Measurements from ENCODE around the gene KIFC3. TPM values are rescaled to one million over a fixed set of nuclear protein-coding genes. Genes with fewer than 3 reads are reported as not detected.

The KIFC3 gene
- total and polyA plus RNA-seq, 2 of the 13 experiments (the other 11 are each of a cell fraction or from before 2014, with no cell fraction given): 42.1 to 45.3 TPM

DNA sequence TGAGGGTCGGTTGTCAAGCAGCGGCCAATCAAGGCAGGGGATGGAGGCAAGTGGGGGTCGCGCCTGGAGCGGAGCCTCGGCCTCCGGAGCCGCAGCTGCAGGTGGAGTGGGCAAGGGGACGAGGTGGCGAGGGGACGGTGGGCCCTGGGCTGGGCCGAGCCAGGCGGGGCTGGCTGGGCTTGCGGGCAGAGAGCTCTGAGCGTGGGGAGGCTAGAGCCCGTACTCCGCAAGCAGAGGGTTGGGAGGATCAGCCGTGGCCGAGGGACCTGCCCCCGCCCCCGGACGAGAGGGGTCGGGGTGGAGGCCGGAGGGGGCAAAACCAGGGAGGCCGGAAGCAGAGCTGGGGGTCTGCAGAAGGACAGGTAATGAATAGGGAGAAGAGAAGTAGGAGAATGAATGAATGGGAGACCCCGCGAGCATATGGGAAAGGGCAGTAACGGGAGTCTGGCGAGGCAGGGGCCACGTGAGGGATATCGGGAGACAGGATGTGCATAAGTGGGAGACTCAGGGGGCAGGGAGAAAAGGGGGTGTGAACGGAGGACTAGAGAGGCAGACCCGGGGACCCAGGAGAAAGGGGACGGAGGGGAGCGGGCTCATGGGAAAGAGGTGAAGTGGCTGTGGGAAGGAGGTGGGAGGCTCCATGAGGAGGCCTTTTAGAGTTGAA, 66.4 kb downstream of the KIFC3 start, which contains the start of gene KATNB1 (continued):
- TF ChIP-seq, protein P1, sequence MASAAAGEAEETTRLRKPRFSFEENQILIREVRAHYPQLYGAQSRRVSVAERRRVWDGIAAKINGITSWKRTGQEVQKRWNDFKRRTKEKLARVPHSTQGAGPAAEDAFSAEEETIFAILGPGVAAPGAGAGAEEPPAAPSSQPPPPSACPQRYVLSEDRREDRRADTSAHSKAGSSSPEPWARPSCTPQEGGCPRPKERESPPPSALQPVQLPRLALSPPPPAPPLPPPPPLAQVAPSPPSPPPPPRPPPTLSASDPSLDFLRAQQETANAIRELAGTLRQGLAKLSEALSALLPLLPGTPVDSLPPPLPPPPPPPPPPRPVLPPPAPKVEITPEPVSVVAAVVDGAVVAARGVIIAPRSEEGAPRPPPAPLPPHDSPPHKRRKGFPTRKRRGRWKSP (CRISPR knock-in tag; IDR thresholded peaks at IDR 0.05): no peak; the same call in 1 of the 2 replicates
- TF ChIP-seq, protein P2, sequence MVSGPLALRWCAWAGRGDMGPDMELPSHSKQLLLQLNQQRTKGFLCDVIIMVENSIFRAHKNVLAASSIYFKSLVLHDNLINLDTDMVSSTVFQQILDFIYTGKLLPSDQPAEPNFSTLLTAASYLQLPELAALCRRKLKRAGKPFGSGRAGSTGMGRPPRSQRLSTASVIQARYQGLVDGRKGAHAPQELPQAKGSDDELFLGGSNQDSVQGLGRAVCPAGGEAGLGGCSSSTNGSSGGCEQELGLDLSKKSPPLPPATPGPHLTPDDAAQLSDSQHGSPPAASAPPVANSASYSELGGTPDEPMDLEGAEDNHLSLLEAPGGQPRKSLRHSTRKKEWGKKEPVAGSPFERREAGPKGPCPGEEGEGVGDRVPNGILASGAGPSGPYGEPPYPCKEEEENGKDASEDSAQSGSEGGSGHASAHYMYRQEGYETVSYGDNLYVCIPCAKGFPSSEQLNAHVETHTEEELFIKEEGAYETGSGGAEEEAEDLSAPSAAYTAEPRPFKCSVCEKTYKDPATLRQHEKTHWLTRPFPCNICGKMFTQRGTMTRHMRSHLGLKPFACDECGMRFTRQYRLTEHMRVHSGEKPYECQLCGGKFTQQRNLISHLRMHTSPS (CRISPR knock-in tag; IDR thresholded peaks at IDR 0.05; ENCODE audit: low read depth): no peak
- TF ChIP-seq BRD4 (CRISPR knock-in tag; IDR thresholded peaks at IDR 0.05): no peak
- TF ChIP-seq POLR2G (IDR thresholded peaks at IDR 0.05; ENCODE audit: low read depth, low read length): no peak
- TF ChIP-seq, protein P3, sequence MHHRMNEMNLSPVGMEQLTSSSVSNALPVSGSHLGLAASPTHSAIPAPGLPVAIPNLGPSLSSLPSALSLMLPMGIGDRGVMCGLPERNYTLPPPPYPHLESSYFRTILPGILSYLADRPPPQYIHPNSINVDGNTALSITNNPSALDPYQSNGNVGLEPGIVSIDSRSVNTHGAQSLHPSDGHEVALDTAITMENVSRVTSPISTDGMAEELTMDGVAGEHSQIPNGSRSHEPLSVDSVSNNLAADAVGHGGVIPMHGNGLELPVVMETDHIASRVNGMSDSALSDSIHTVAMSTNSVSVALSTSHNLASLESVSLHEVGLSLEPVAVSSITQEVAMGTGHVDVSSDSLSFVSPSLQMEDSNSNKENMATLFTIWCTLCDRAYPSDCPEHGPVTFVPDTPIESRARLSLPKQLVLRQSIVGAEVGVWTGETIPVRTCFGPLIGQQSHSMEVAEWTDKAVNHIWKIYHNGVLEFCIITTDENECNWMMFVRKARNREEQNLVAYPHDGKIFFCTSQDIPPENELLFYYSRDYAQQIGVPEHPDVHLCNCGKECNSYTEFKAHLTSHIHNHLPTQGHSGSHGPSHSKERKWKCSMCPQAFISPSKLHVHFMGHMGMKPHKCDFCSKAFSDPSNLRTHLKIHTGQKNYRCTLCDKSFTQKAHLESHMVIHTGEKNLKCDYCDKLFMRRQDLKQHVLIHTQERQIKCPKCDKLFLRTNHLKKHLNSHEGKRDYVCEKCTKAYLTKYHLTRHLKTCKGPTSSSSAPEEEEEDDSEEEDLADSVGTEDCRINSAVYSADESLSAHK (CRISPR knock-in tag; IDR thresholded peaks at IDR 0.05; ENCODE audit: borderline replicate concordance): no peak
- TF ChIP-seq, protein P4, sequence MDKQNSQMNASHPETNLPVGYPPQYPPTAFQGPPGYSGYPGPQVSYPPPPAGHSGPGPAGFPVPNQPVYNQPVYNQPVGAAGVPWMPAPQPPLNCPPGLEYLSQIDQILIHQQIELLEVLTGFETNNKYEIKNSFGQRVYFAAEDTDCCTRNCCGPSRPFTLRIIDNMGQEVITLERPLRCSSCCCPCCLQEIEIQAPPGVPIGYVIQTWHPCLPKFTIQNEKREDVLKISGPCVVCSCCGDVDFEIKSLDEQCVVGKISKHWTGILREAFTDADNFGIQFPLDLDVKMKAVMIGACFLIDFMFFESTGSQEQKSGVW (CRISPR knock-in tag; IDR thresholded peaks at IDR 0.05; ENCODE audit: borderline replicate concordance): no peak
- peak; percentile 18; the same call in 1 of the 2 replicates for TF ChIP-seq MED13 (CRISPR knock-in tag; IDR thresholded peaks at IDR 0.05)
- TF ChIP-seq, protein P5, sequence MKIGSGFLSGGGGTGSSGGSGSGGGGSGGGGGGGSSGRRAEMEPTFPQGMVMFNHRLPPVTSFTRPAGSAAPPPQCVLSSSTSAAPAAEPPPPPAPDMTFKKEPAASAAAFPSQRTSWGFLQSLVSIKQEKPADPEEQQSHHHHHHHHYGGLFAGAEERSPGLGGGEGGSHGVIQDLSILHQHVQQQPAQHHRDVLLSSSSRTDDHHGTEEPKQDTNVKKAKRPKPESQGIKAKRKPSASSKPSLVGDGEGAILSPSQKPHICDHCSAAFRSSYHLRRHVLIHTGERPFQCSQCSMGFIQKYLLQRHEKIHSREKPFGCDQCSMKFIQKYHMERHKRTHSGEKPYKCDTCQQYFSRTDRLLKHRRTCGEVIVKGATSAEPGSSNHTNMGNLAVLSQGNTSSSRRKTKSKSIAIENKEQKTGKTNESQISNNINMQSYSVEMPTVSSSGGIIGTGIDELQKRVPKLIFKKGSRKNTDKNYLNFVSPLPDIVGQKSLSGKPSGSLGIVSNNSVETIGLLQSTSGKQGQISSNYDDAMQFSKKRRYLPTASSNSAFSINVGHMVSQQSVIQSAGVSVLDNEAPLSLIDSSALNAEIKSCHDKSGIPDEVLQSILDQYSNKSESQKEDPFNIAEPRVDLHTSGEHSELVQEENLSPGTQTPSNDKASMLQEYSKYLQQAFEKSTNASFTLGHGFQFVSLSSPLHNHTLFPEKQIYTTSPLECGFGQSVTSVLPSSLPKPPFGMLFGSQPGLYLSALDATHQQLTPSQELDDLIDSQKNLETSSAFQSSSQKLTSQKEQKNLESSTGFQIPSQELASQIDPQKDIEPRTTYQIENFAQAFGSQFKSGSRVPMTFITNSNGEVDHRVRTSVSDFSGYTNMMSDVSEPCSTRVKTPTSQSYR (CRISPR knock-in tag; IDR thresholded peaks at IDR 0.05; ENCODE audit: borderline replicate concordance): peak; percentile 83
- TF ChIP-seq HES4 (CRISPR knock-in tag; IDR thresholded peaks at IDR 0.05; ENCODE audit: borderline replicate concordance): 0 out of 2 replicates have a peak, but pooled peaks have one; percentile 47
- TF ChIP-seq PITX1 (CRISPR knock-in tag; IDR thresholded peaks at IDR 0.05): no peak
- TF ChIP-seq, protein P6, sequence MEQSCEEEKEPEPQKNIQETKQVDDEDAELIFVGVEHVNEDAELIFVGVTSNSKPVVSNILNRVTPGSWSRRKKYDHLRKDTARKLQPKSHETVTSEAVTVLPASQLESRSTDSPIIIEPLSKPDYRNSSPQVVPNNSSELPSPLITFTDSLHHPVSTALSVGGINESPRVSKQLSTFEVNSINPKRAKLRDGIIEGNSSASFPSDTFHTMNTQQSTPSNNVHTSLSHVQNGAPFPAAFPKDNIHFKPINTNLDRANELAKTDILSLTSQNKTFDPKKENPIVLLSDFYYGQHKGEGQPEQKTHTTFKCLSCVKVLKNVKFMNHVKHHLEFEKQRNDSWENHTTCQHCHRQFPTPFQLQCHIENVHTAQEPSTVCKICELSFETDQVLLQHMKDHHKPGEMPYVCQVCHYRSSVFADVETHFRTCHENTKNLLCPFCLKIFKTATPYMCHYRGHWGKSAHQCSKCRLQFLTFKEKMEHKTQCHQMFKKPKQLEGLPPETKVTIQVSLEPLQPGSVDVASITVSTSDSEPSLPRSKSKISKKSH (CRISPR knock-in tag; IDR thresholded peaks at IDR 0.05; ENCODE audit: borderline replicate concordance): 0 out of 2 replicates have a peak, but pooled peaks have one; percentile 15
- TF ChIP-seq, protein P7, sequence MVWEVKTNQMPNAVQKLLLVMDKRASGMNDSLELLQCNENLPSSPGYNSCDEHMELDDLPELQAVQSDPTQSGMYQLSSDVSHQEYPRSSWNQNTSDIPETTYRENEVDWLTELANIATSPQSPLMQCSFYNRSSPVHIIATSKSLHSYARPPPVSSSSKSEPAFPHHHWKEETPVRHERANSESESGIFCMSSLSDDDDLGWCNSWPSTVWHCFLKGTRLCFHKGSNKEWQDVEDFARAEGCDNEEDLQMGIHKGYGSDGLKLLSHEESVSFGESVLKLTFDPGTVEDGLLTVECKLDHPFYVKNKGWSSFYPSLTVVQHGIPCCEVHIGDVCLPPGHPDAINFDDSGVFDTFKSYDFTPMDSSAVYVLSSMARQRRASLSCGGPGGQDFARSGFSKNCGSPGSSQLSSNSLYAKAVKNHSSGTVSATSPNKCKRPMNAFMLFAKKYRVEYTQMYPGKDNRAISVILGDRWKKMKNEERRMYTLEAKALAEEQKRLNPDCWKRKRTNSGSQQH (CRISPR knock-in tag; IDR thresholded peaks at IDR 0.05; ENCODE audit: low read depth): peak; percentile 89
- no peak for TF ChIP-seq ZNF7 (CRISPR knock-in tag; IDR thresholded peaks at IDR 0.05)
- TF ChIP-seq FIP1L1 (IDR thresholded peaks at IDR 0.05; ENCODE audit: borderline replicate concordance, insufficient read depth, low read depth, low read length): no peak
- no peak for TF ChIP-seq GATAD2A (CRISPR knock-in tag; IDR thresholded peaks at IDR 0.05)

All from HepG2 (cell line).